Measurements from ENCODE around the gene GARIN5A.

Gene GARIN5A

GRCh38 chr19:50507376-50507775 lies 30.7 kb upstream of the GARIN5A start:
- DNase-seq = no peak

GRCh38 chr19:50506700-50507099 lies 30.1 kb upstream of the GARIN5A start:
- no peak for DNase-seq

GRCh38 chr19:50505856-50506611 lies 29.4 kb upstream of the GARIN5A start:
- DNase-seq = no peak

- no peak for DNase-seq
These were observed 25.2 kb upstream of the GARIN5A start for GRCh38 chr19:50501568-50502475.

- DNase-seq = no peak
These were observed 24.5 kb upstream of the GARIN5A start for GRCh38 chr19:50501186-50501567.

DNA sequence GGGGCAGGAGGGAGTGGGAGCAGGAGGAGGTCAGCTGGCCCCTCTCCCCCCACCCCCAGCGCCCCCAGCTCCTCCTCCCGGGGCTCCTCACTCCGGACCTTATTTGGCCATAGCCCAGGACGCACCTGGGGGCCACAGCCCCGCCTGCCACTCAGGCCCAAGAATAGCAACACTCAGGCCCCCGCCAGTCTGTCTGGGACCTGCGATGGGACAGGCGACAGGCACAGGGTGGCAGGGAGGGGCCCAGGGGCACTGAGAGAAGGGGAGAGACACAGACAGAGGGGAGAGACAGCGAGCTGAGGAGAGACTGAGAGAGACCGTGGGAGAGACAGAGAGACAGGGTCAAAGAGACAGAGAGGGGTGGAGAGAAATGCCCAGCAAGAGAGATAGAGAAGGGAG lies 24.1 kb upstream of the GARIN5A start:
- no peak for DNase-seq

GRCh38 chr19:50500060-50500752 lies 23.6 kb upstream of the GARIN5A start:
- DNase-seq = no peak

GRCh38 chr19:50498219-50499056 lies 21.8 kb upstream of the GARIN5A start:
- DNase-seq = no peak

DNA sequence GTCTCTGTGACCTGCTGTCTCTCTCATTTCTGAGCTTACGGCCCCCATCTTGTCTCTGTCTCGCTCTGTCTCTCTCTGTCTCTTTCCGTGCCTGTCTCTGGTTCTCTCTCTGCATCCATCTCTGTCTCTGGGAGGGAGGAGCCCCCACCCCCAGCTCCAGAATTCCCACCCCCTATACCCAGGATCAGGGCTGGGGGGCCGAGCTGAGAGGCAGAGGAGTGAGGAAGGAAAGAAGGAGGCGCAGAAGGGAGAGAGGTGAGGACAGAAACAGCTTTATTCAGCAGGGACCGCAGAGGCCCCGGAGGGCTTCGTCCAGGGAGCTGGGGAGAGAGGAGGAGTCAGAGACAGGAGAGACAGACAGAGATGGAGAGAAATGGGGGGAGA lies 20.4 kb upstream of the GARIN5A start:
- DNase-seq = no peak

GRCh38 chr19:50496189-50497021 lies 19.8 kb upstream of the GARIN5A start:
- DNase-seq = no peak

DNA sequence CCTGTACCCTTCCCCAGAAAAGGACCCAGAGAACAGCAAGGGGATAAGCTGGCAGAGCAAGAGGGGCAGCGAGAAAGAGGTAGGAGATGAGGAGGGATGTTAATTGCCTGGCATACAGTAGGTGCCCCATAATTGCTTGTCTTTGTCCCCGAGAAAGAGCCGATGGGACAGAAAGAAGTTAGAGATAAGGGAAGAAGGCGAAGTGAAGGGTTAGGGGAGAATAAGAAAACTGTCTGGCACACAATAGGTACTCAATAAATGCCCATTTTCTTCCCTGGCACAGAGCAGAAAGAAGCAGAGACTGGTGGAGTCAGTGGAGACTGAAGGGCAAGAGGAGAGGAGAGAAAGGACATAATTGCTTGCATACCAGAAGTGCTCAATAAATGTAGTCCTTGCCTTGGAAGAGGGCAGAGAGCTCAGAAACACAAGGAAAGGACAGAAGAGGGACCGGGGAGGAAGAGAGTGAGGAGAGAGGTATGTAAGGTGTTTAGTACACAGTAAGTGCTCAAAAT lies 18.4 kb upstream of the GARIN5A start:
- DNase-seq = no peak

GRCh38 chr19:50494186-50495019 lies 17.8 kb upstream of the GARIN5A start:
- DNase-seq = no peak

GRCh38 chr19:50493171-50493570 lies 16.5 kb upstream of the GARIN5A start:
- DNase-seq = no peak

GRCh38 chr19:50492303-50493052 lies 15.8 kb upstream of the GARIN5A start:
- peak; percentile 61 to 76 for DNase-seq

DNA sequence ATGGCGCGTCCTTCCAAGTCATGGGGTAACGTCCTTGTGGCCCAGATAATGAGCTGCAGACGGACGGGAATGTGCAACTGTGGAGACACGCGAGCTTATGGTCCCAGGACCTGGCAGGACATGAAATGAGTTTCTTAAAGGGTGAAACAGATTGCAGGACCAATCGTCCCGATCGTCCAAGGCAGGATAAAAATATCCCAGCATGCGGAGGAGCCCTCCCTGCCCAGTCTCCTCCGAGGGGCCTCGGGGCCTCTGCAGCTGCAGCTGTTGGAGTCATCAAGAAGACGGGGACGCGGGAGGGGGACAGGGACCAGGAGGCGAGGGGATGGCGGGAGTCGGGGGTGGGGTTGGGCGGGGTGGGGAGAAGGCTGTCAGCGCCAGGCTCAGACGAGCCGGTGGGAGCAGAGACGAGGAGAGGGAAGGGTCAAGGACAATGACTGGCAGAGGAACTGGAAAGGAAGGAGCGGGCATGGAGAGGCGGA lies 14.4 kb upstream of the GARIN5A start:
- DNase-seq = no peak

- DNase-seq = no peak
These were observed 13.8 kb upstream of the GARIN5A start for GRCh38 chr19:50490411-50490811.

DNA sequence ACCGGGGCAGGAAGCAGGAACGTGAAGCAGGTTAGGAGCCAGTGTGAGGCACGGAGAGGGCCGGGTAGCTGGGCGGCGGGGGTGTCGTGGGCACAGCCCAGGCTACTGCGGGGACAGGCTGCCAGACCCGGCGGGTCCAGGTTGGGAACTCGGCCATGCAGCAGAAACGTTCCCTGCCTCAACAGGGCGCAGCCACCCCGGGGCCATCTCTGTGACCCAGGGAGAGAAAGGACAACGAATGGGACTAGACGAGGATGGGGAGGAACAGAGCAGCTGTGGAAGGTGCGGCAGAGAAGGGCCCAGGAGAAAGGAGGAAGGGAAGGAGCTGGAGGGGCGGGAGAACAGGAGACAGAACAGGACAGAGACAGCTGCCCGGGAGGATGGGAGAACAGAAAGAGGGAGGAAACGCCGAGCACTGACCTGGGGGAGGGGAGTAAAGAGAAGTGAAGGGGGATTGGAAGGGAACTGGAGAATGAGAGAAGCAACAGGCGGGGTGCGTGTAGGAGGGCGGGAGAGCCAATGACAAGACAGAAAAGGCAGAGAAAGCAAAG lies 12.9 kb upstream of the GARIN5A start:
- no peak for DNase-seq

GRCh38 chr19:50488389-50489194 lies 11.9 kb upstream of the GARIN5A start:
- DNase-seq = peak; percentile 6 to 9
